Endothelial cell of umbilical vein (primary cell): Measurements from ENCODE around the gene UBP1. TPM values are rescaled to one million over a fixed set of nuclear protein-coding genes. Genes with fewer than 3 reads are reported as not detected.

Source experiments
- BruUV-seq: library from RNA; stranded (reverse); fragments of 400-500 nt; replicated peaks from 2 replicates; lab custom pipeline; 2021; lab: Mats Ljungman, UMichigan
- CTCF ChIA-PET: fragments of 300-600, 350-600 bp; sonication (Branson Sonifier 250); formaldehyde crosslinking; loops from one replicate; lab custom pipeline; 2021; ENCODE audit warnings: antibody characterized with exemption, inconsistent platforms; lab: Charles Lee
- POLR2A ChIA-PET: fragments of 300-600, 350-600 bp; sonication (Branson Sonifier 250); formaldehyde crosslinking; loops from one replicate; lab custom pipeline; 2021; ENCODE audit warnings: antibody characterized with exemption, inconsistent platforms; lab: Charles Lee
- DNase-seq: peaks from one replicate; pipeline ENCODE4 v3.0.0-alpha.2; 2011; ENCODE audit warnings: low read depth, low spot score
- FAIRE-seq: peaks from 2 replicates; lab custom pipeline; 2011; peaks lifted over from hg19 to GRCh38; lab: Jason Lieb, UNC
- H2AFZ ChIP-seq: 2 replicates; pipeline ENCODE4 v1.6.0; 2012; ENCODE audit warnings: low read depth, low read length, control low read depth, inconsistent platforms
- H3K27ac ChIP-seq: 2 replicates; pipeline ENCODE4 v1.5.1; 2011; ENCODE audit warnings: low read depth, mild to moderate bottlenecking, control low read depth, low read length, moderate library complexity; ENCODE audit not compliant: insufficient read depth
- H3K27me3 ChIP-seq, 2 experiments: 2 replicates each; pipeline versions ENCODE4 v1.6.0 to v1.6.1; 2011; ENCODE audit warnings: low read length in 2 of 2, mixed read lengths in 1 of 2; ENCODE audit not compliant: control insufficient read depth in 2 of 2, insufficient read depth in 2 of 2
- H3K36me3 ChIP-seq, 2 experiments: 2 replicates in 1 of 2; 3 replicates in 1 of 2; pipeline ENCODE4 v1.5.1; 2011; ENCODE audit warnings: low read length in 2 of 2, mild to moderate bottlenecking in 1 of 2, moderate library complexity in 1 of 2; ENCODE audit not compliant: control insufficient read depth in 2 of 2, insufficient read depth in 2 of 2; ENCODE audit errors: extremely low read depth in 1 of 2
- H3K4me1 ChIP-seq: 3 replicates; pipeline ENCODE4 v1.5.1; 2011; ENCODE audit warnings: mild to moderate bottlenecking, low read length; ENCODE audit not compliant: control insufficient read depth, insufficient read depth; ENCODE audit errors: extremely low read depth
- H3K4me2 ChIP-seq: 2 replicates; pipeline ENCODE4 v1.6.1; 2011; ENCODE audit warnings: low read length, control low read depth, mixed read lengths; ENCODE audit not compliant: insufficient read depth
- H3K4me3 ChIP-seq, 3 experiments: fragments of 200-600 bp in 1 of 3; sonication (generic), shearing (Covaris generic) in 1 of 3; replicated peaks in 1 of 3; 2 replicates each; pipeline ENCODE4 v1.5.1; 2011 to 2016; ENCODE audit warnings: control low read depth in 3 of 3, low read length in 3 of 3, mild to moderate bottlenecking in 2 of 3, inconsistent platforms in 1 of 3, low read depth in 1 of 3, moderate library complexity in 1 of 3; ENCODE audit not compliant: insufficient read depth in 1 of 3
- H3K79me2 ChIP-seq: 2 replicates; pipeline ENCODE4 v1.6.0; 2012; ENCODE audit warnings: low read length, inconsistent platforms; ENCODE audit not compliant: control insufficient read depth, insufficient read depth
- H3K9ac ChIP-seq: replicated peaks from 2 replicates; pipeline ENCODE3; 2011; ENCODE audit warnings: low read length, control low read depth; ENCODE audit not compliant: insufficient read depth; ENCODE audit errors: extremely low read depth
- H3K9me1 ChIP-seq: replicated peaks from 3 replicates; pipeline ENCODE4 v1.6.0; 2011; ENCODE audit warnings: mild to moderate bottlenecking, low read length; ENCODE audit not compliant: control insufficient read depth, insufficient read depth; ENCODE audit errors: extremely low read depth
- H3K9me3 ChIP-seq: replicated peaks from 2 replicates; pipeline ENCODE4 v1.5.1; 2012; ENCODE audit warnings: low read length, inconsistent platforms; ENCODE audit not compliant: control insufficient read depth, insufficient read depth
- H4K20me1 ChIP-seq: replicated peaks from 2 replicates; pipeline ENCODE3; 2011; ENCODE audit warnings: mild to moderate bottlenecking, low read length; ENCODE audit not compliant: control insufficient read depth, insufficient read depth; ENCODE audit errors: extremely low read depth
- EZH2 ChIP-seq: IDR thresholded peaks from 2 replicates; pipeline ENCODE4 v1.6.1; 2012; ENCODE audit warnings: borderline replicate concordance, low read depth, mild to moderate bottlenecking, moderate library complexity, low read length, inconsistent platforms; ENCODE audit not compliant: severe bottlenecking
- FOS ChIP-seq: IDR thresholded peaks from 2 replicates; pipeline ENCODE4 v1.6.1; 2011; ENCODE audit warnings: mild to moderate bottlenecking, low read length, moderate library complexity, borderline replicate concordance; ENCODE audit not compliant: insufficient read depth
- GATA2 ChIP-seq: IDR thresholded peaks from 2 replicates; pipeline ENCODE4 v1.7.0; 2011; ENCODE audit warnings: low read depth, mild to moderate bottlenecking, moderate library complexity, mixed read lengths, low read length; ENCODE audit not compliant: insufficient read length, insufficient read depth
- JUN ChIP-seq: IDR thresholded peaks from 2 replicates; pipeline ENCODE4 v1.6.1; 2011; ENCODE audit warnings: borderline replicate concordance, low read depth; ENCODE audit not compliant: insufficient read length, insufficient read depth
- MYC ChIP-seq: IDR thresholded peaks from one replicate; pipeline ENCODE4 v1.6.1; 2011; ENCODE audit warnings: mild to moderate bottlenecking, low read depth, low read length
- POLR2A ChIP-seq: IDR thresholded peaks from 2 replicates; pipeline ENCODE4 v1.6.1; 2012; ENCODE audit warnings: low read depth, mild to moderate bottlenecking, control low read depth, low read length
- POLR2AphosphoS5 ChIP-seq: IDR thresholded peaks from 2 replicates; pipeline ENCODE4 v1.6.1; 2012; ENCODE audit warnings: low read depth, mild to moderate bottlenecking, control low read depth, low read length, moderate library complexity; ENCODE audit not compliant: insufficient read depth
- dilution Hi-C: fragments of 300-500 bp; cut with MboI; formaldehyde crosslinking; loops from one replicate; pipeline ENCODE4 v1.15.0; 2019; ENCODE audit warnings: low sequenced_read_pairs; ENCODE audit not compliant: extremely low pct_ligation_motif_present
- intact Hi-C: fragments of 100-400 bp; cut with micrococcal nuclease; formaldehyde crosslinking; loops from one replicate; pipeline ENCODE4 v1.10.0; 2022
- polyA plus RNA-seq, 4 experiments: library from polyadenylated mRNA; depleted of rRNA in 3 of 4; stranded (reverse) in 3 of 4; unstranded in 1 of 4; fragments of >200 nt; gene quantifications; 2 replicates each; pipeline versions ENCODE4 v1.2.1 to v1.2.3, GENCODE V29; 2011 to 2012; ENCODE audit warnings: missing spikeins in 1 of 4
- total RNA-seq: library from RNA; stranded (reverse); gene quantifications from 2 replicates; pipeline ENCODE4 v1.2.3, GENCODE V29; 2021
- TF ChIP-seq, protein P1 (sequence below), 2 donors: IDR thresholded peaks; 1 replicate in 1 of 2; 2 replicates in 1 of 2; pipeline ENCODE4 v1.5.1; 2011; ENCODE audit warnings: low read length in 2 of 2, mild to moderate bottlenecking in 2 of 2, moderate library complexity in 2 of 2, control low read depth in 1 of 2, inconsistent platforms in 1 of 2, low read depth in 1 of 2; ENCODE audit not compliant: insufficient read depth in 1 of 2; ENCODE audit errors: extremely low read depth in 1 of 2
- TF ChIP-seq, protein P2 (sequence below): IDR thresholded peaks from 2 replicates; pipeline ENCODE4 v1.6.1; 2011; ENCODE audit not compliant: insufficient read depth, insufficient read length

Gene UBP1
- total and polyA plus RNA-seq, 2 donors (not counting 3 experiments of a cell fraction or from before 2014, with no cell fraction given): 60.2 to 90.5 TPM

DNA sequence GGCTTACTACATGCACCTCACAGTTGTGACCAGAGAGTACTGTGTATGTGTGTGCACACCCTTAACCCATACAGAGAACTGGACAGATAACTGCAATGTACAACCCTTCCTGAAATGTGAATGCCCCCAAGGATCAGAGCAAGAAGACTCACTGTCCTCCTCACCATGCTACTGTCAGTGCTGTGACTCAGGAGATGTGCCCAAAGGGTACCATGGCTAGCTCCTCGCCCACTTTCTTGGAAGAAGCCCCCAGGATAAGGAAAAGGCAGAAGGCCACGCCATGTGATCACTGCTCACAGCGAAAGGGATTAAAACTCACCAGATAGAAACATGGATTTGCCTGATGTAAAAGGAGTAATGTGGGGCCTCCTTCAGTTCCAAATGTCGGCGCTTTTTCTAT lies 41.8 kb downstream of the UBP1 start:
- no TSS peak for BruUV-seq
- Histone ChIP-seq H3K9ac (no peak overlapping the region), H3K27ac (no peak overlapping the region), H3K9me3 (no peaks in the 10 kb centered on the region), H3K9me1 (no peaks in the 10 kb centered on the region), H2AFZ (no peak overlapping the region), H3K79me2 (peaks cover 2% of the 10 kb centered on the region), H4K20me1 (no peaks in the 10 kb centered on the region), H3K4me3 (no peak overlapping the region), H3K4me2 (no peak overlapping the region), H3K4me1 (peaks cover 6% of the 10 kb centered on the region), H3K36me3 (peaks cover 21 to 40% of the 10 kb centered on the region in 2 experiments), H3K27me3 (no peaks in the 10 kb centered on the region)
- ChIA-PET POLR2A (no interaction called here), CTCF (no interaction called here)
- dilution Hi-C loops: no loop called here
- DNase-seq: no peak
- TF ChIP-seq POLR2AphosphoS5 (no peak), MYC (no peak), FOS (no peak), POLR2A (no peak), GATA2 (no peak), JUN (no peak), EZH2 (no peak)
- TF ChIP-seq, protein P1, sequence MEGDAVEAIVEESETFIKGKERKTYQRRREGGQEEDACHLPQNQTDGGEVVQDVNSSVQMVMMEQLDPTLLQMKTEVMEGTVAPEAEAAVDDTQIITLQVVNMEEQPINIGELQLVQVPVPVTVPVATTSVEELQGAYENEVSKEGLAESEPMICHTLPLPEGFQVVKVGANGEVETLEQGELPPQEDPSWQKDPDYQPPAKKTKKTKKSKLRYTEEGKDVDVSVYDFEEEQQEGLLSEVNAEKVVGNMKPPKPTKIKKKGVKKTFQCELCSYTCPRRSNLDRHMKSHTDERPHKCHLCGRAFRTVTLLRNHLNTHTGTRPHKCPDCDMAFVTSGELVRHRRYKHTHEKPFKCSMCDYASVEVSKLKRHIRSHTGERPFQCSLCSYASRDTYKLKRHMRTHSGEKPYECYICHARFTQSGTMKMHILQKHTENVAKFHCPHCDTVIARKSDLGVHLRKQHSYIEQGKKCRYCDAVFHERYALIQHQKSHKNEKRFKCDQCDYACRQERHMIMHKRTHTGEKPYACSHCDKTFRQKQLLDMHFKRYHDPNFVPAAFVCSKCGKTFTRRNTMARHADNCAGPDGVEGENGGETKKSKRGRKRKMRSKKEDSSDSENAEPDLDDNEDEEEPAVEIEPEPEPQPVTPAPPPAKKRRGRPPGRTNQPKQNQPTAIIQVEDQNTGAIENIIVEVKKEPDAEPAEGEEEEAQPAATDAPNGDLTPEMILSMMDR (IDR thresholded peaks at IDR 0.05; ENCODE audit: extremely low read depth in 1 of 2, insufficient read depth in 1 of 2, low read depth in 1 of 2, low read length in 2 of 2): no peak
- TF ChIP-seq, protein P2, sequence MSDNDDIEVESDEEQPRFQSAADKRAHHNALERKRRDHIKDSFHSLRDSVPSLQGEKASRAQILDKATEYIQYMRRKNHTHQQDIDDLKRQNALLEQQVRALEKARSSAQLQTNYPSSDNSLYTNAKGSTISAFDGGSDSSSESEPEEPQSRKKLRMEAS: no peak
- FAIRE-seq: no peak
- intact Hi-C loops: no loop called here
